Activated CD8-positive, alpha-beta T cell treated with anti-CD3 and anti-CD28 coated beads, Interleukin-2, amount 10 ng/mL, durations not matched to agents 7 days and 5 days (primary cell): ENCODE measurements around the gene NUDT6. TPM values are rescaled to one million over a fixed set of nuclear protein-coding genes. Genes with fewer than 3 reads are reported as not detected.

Experiments
- ATAC-seq: fragments of 150-1000 bp; cut with Tn5 transposase; one replicate; pipeline ENCODE4 v1.10.0; 2021; ENCODE audit warnings: moderate library complexity
- CTCF ChIA-PET: fragments of 350-600 bp; sonication (Branson Sonifier 250); formaldehyde crosslinking; loops from one replicate; lab custom pipeline; 2021; ENCODE audit warnings: antibody characterized with exemption; lab: Charles Lee
- POLR2A ChIA-PET: fragments of 350-600 bp; sonication (Branson Sonifier 250); formaldehyde crosslinking; loops from one replicate; lab custom pipeline; 2021; ENCODE audit warnings: antibody characterized with exemption; lab: Charles Lee
- DNase-seq: peaks from one replicate; pipeline ENCODE4 v3.0.0-alpha.2; 2020
- H3K27ac Mint-ChIP-seq: one replicate; pipeline ENCODE4 v1.8.0; 2021; ENCODE audit warnings: mild to moderate bottlenecking, mixed read lengths
- H3K27me3 Mint-ChIP-seq: one replicate; pipeline ENCODE4 v1.8.0; 2021; ENCODE audit warnings: low read depth, mixed read lengths
- H3K36me3 Mint-ChIP-seq: one replicate; pipeline ENCODE4 v1.8.0; 2021; ENCODE audit warnings: low read depth, mixed read lengths
- H3K4me1 Mint-ChIP-seq: one replicate; pipeline ENCODE4 v1.8.0; 2021; ENCODE audit warnings: low read depth, mixed read lengths
- H3K4me3 Mint-ChIP-seq: one replicate; pipeline ENCODE4 v1.8.0; 2021; ENCODE audit warnings: mild to moderate bottlenecking, mixed read lengths
- H3K9me3 Mint-ChIP-seq: one replicate; pipeline ENCODE4 v1.8.0; 2022; ENCODE audit warnings: mixed read lengths; ENCODE audit not compliant: insufficient read depth
- total RNA-seq, 2 experiments: library from RNA; stranded (reverse); gene quantifications; one replicate each; pipeline ENCODE4 v1.2.3, GENCODE V29; 2021

NUDT6 gene
- total RNA-seq, 2 experiments from 2014 or later, result 11.4 to 13.7 TPM

- ATAC-seq, result no peak
- peaks cover 9% of the 10 kb centered on the region for H3K36me3 Mint-ChIP-seq
- no peak overlapping the region for H3K4me3 Mint-ChIP-seq
- H3K4me1 Mint-ChIP-seq, result no peaks in the 10 kb centered on the region
- no peak overlapping the region for H3K27ac Mint-ChIP-seq
- H3K27me3 Mint-ChIP-seq, result no peaks in the 10 kb centered on the region
- DNase-seq, result no peak
- CTCF ChIA-PET, result no interaction called here
- POLR2A ChIA-PET, result no interaction called here
- H3K9me3 Mint-ChIP-seq, result no peaks in the 10 kb centered on the region
Observed at GRCh38 chr4:122895336-122895995, 26.9 kb downstream of the NUDT6 start.

- CTCF ChIA-PET, result no interaction called here
- H3K27me3 Mint-ChIP-seq, result no peaks in the 10 kb centered on the region
Observed at GRCh38 chr4:122894827-122895226, 27.6 kb downstream of the NUDT6 start.

GRCh38 chr4:122890147-122890795, 32.1 kb downstream of the NUDT6 start:
- no peaks in the 10 kb centered on the region for H3K27me3 Mint-ChIP-seq
- peaks cover 7% of the 10 kb centered on the region for H3K36me3 Mint-ChIP-seq
- CTCF ChIA-PET, result no interaction called here
- H3K27ac Mint-ChIP-seq, result no peak overlapping the region
- H3K9me3 Mint-ChIP-seq, result no peaks in the 10 kb centered on the region
- POLR2A ChIA-PET, result no interaction called here
- H3K4me3 Mint-ChIP-seq, result no peak overlapping the region
- no peak for DNase-seq
- no peaks in the 10 kb centered on the region for H3K4me1 Mint-ChIP-seq
- ATAC-seq, result no peak

More at GRCh38 chr4:122894827-122895226, 27.6 kb downstream of the NUDT6 start:
- no peaks in the 10 kb centered on the region for H3K9me3 Mint-ChIP-seq
- H3K4me3 Mint-ChIP-seq, result no peak overlapping the region
- DNase-seq (no peak), ATAC-seq (no peak)
- H3K27ac Mint-ChIP-seq, result no peak overlapping the region
- H3K36me3 Mint-ChIP-seq, result peaks cover 4% of the 10 kb centered on the region
- no peaks in the 10 kb centered on the region for H3K4me1 Mint-ChIP-seq
- POLR2A ChIA-PET, result no interaction called here

GRCh38 chr4:122889726-122890125, 32.7 kb downstream of the NUDT6 start:
- Mint-ChIP-seq H3K4me3 (no peak overlapping the region), H3K36me3 (peaks cover 7% of the 10 kb centered on the region), H3K27me3 (no peaks in the 10 kb centered on the region), H3K27ac (no peak overlapping the region), H3K9me3 (no peaks in the 10 kb centered on the region), H3K4me1 (no peaks in the 10 kb centered on the region)
- DNase-seq (no peak), ATAC-seq (no peak)
- CTCF ChIA-PET, result interaction anchor here (0.6 kb wide), 1 partner anchor 127 kb away, joined by 3 read pairs; no protein-coding TSS in a partner anchor
- POLR2A ChIA-PET, result no interaction called here

GRCh38 chr4:122884499-122884898, 37.9 kb downstream of the NUDT6 start:
- ChIA-PET CTCF (no interaction called here), POLR2A (no interaction called here)
- Mint-ChIP-seq H3K27ac (no peak overlapping the region), H3K27me3 (peaks cover 6% of the 10 kb centered on the region), H3K36me3 (peaks cover 8% of the 10 kb centered on the region), H3K9me3 (no peaks in the 10 kb centered on the region), H3K4me3 (no peak overlapping the region), H3K4me1 (no peaks in the 10 kb centered on the region)
- DNase-seq (no peak), ATAC-seq (no peak)

- POLR2A ChIA-PET, result interaction anchor here (0.7 kb wide), 1 partner anchor 453 kb away, joined by 5 read pairs; no protein-coding TSS in a partner anchor
- Mint-ChIP-seq H3K4me1 (no peaks in the 10 kb centered on the region), H3K27me3 (peaks cover 12% of the 10 kb centered on the region), H3K36me3 (peaks cover 5% of the 10 kb centered on the region), H3K27ac (no peak overlapping the region), H3K4me3 (no peak overlapping the region), H3K9me3 (no peaks in the 10 kb centered on the region)
- DNase-seq (no peak), ATAC-seq (no peak)
- CTCF ChIA-PET, result no interaction called here
Observed at GRCh38 chr4:122882857-122883735, 39.3 kb downstream of the NUDT6 start.

- ATAC-seq, result no peak
- no peaks in the 10 kb centered on the region for H3K4me1 Mint-ChIP-seq
- ChIA-PET CTCF (interaction anchor here (0.7 kb wide), 1 partner anchor 18 kb away, joined by 3 read pairs; no protein-coding TSS in a partner anchor), POLR2A (no interaction called here)
- H3K36me3 Mint-ChIP-seq, result peaks cover 5% of the 10 kb centered on the region
- no peak overlapping the region for H3K27ac Mint-ChIP-seq
- H3K4me3 Mint-ChIP-seq, result no peak overlapping the region
- peaks cover 16% of the 10 kb centered on the region for H3K27me3 Mint-ChIP-seq
- DNase-seq, result no peak
- no peaks in the 10 kb centered on the region for H3K9me3 Mint-ChIP-seq
Observed at GRCh38 chr4:122879001-122879400, 43.4 kb downstream of the NUDT6 start.

- H3K4me1 Mint-ChIP-seq, result no peaks in the 10 kb centered on the region
- no peak overlapping the region for H3K4me3 Mint-ChIP-seq
- no peaks in the 10 kb centered on the region for H3K9me3 Mint-ChIP-seq
- POLR2A ChIA-PET, result interaction anchor here (0.6 kb wide), 1 partner anchor 1193 kb away, joined by 3 read pairs; no protein-coding TSS in a partner anchor
- CTCF ChIA-PET, result interaction anchor here (0.7 kb wide), 1 partner anchor 27 kb away, joined by 3 read pairs; no protein-coding TSS in a partner anchor
- peaks cover 28% of the 10 kb centered on the region for H3K27me3 Mint-ChIP-seq
- no peak overlapping the region for H3K27ac Mint-ChIP-seq
- DNase-seq (no peak), ATAC-seq (no peak)
- H3K36me3 Mint-ChIP-seq, result peaks cover 3% of the 10 kb centered on the region
Observed at GRCh38 chr4:122876456-122876855, 45.9 kb downstream of the NUDT6 start.

GRCh38 chr4:122875949-122876348, 46.4 kb downstream of the NUDT6 start:
- H3K4me3 Mint-ChIP-seq, result no peak overlapping the region
- peaks cover 1% of the 10 kb centered on the region for H3K9me3 Mint-ChIP-seq
- ChIA-PET POLR2A (interaction anchor here (0.6 kb wide), 1 partner anchor 46 kb away, joined by 3 read pairs; no protein-coding TSS in a partner anchor), CTCF (interaction anchor here (0.7 kb wide), 1 partner anchor 28 kb away, joined by 3 read pairs; no protein-coding TSS in a partner anchor)
- no peak overlapping the region for H3K27ac Mint-ChIP-seq
- H3K36me3 Mint-ChIP-seq, result no peaks in the 10 kb centered on the region
- no peaks in the 10 kb centered on the region for H3K4me1 Mint-ChIP-seq
- no peak for DNase-seq
- no peak for ATAC-seq
- peaks cover 28% of the 10 kb centered on the region for H3K27me3 Mint-ChIP-seq

- no peak for ATAC-seq
- Mint-ChIP-seq H3K9me3 (peaks cover 4% of the 10 kb centered on the region), H3K4me1 (no peaks in the 10 kb centered on the region), H3K27me3 (peaks cover 42% of the 10 kb centered on the region), H3K4me3 (no peak overlapping the region), H3K27ac (no peak overlapping the region), H3K36me3 (no peaks in the 10 kb centered on the region)
- POLR2A ChIA-PET, result no interaction called here
- CTCF ChIA-PET, result no interaction called here
- DNase-seq, result no peak
Observed at GRCh38 chr4:122873821-122874593, 48.4 kb downstream of the NUDT6 start.

- ChIA-PET CTCF (no interaction called here), POLR2A (no interaction called here)
- H3K4me3 Mint-ChIP-seq, result no peak overlapping the region
- ATAC-seq (no peak), DNase-seq (no peak)
- peaks cover 2% of the 10 kb centered on the region for H3K4me1 Mint-ChIP-seq
- no peak overlapping the region for H3K27ac Mint-ChIP-seq
- peaks cover 41% of the 10 kb centered on the region for H3K27me3 Mint-ChIP-seq
- peaks cover 4% of the 10 kb centered on the region for H3K9me3 Mint-ChIP-seq
- H3K36me3 Mint-ChIP-seq, result no peaks in the 10 kb centered on the region
Observed at GRCh38 chr4:122873146-122873545, 49.3 kb downstream of the NUDT6 start.
